ENCODE measurements around the gene CKS1B. TPM values are rescaled to one million over a fixed set of nuclear protein-coding genes. Genes with fewer than 3 reads are reported as not detected.
A peak's percentile ranks its signal among the peaks of the same experiment; 100 is the strongest.

CKS1B gene
- total RNA-seq, 1 experiment from 2014 or later = 258 TPM

GRCh38 chr1:154999571-155000410 is 25.3 kb downstream of the CKS1B start (continued):
- TF ChIP-seq USF2 (CRISPR knock-in tag; IDR thresholded peaks at IDR 0.05) (no peak; the same call in 1 of the 2 replicates), JUN (CRISPR knock-in tag; IDR thresholded peaks at IDR 0.05) (no peak), SMAD4 (CRISPR knock-in tag; IDR thresholded peaks at IDR 0.05) (no peak), NFE2L1 (CRISPR knock-in tag; IDR thresholded peaks at IDR 0.05) (peak; percentile 62; the same call in 1 of the 2 replicates)

- Mint-ChIP-seq H3K4me1 (peaks cover 28% of the 10 kb centered on the region), H3K27ac (peak overlapping the region; percentile 99), H3K9me3 (no peaks in the 10 kb centered on the region), H3K27me3 (ENCODE audit: low read depth) (no peaks in the 10 kb centered on the region; the same call in 1 of the 2 replicates), H3K4me3 (peak overlapping the region; percentile 88), H3K36me3 (no peaks in the 10 kb centered on the region)
- CTCF ChIA-PET = interaction anchor here (1.8 to 10.3 kb wide), 19 partner anchors 10 to 167 kb away, joined by 5 to 176 read pairs (median 17); partner anchors contain the start of genes ADAM15, FLAD1, PBXIP1 and PYGO2
- ATAC-seq = no peak
- no peak for TF ChIP-seq SOX15 (CRISPR knock-in tag; IDR thresholded peaks at IDR 0.05)
- TF ChIP-seq FOXK1 (CRISPR knock-in tag; IDR thresholded peaks at IDR 0.05) = no peak
- TF ChIP-seq ESRRA (CRISPR knock-in tag; IDR thresholded peaks at IDR 0.05; ENCODE audit: borderline replicate concordance) = no peak
- TF ChIP-seq OVOL2 (CRISPR knock-in tag; IDR thresholded peaks at IDR 0.05; ENCODE audit: borderline replicate concordance) = no peak
- no peak for TF ChIP-seq RORB (CRISPR knock-in tag; IDR thresholded peaks at IDR 0.05)
- TF ChIP-seq SP1 (CRISPR knock-in tag; conservative IDR thresholded peaks at IDR 0.05) = no peak
- no peak for TF ChIP-seq GABPB1 (CRISPR knock-in tag; IDR thresholded peaks at IDR 0.05)
- no peak for TF ChIP-seq ZNF281 (CRISPR knock-in tag; IDR thresholded peaks at IDR 0.05)
- TF ChIP-seq ZNF138 (CRISPR knock-in tag; conservative IDR thresholded peaks at IDR 0.05) = no peak
- TF ChIP-seq ELF4 (CRISPR knock-in tag; IDR thresholded peaks at IDR 0.05; ENCODE audit: low read depth) = no peak
- no peak for TF ChIP-seq ZSCAN18 (CRISPR knock-in tag; IDR thresholded peaks at IDR 0.05)
- DNase-seq (ENCODE audit: low spot score) = peak; percentile 36
- POLR2A ChIA-PET = interaction anchor here (1.0 to 13.0 kb wide), 9 partner anchors 8 to 64 kb away, joined by 4 to 176 read pairs (median 8); partner anchors contain the start of genes CKS1B, FLAD1, PBXIP1 and PMVK
Observed at GRCh38 chr1:155000411-155000725, 25.9 kb downstream of the CKS1B start.

GRCh38 chr1:155000726-155001424 is 26.4 kb downstream of the CKS1B start:
- no peaks in the 10 kb centered on the region; the same call in 1 of the 2 replicates for H3K27me3 Mint-ChIP-seq (ENCODE audit: low read depth)
- peak; percentile 93 for DNase-seq (ENCODE audit: low spot score)
- POLR2A ChIA-PET = interaction anchor here (0.8 to 13.0 kb wide), 7 partner anchors 15 to 39 kb away, joined by 3 to 176 read pairs (median 21); partner anchors contain the start of genes CKS1B, FLAD1, PYGO2 and SHC1
- CTCF ChIA-PET = interaction anchor here (0.6 to 10.3 kb wide), 23 partner anchors 8 to 172 kb away, joined by 3 to 176 read pairs (median 10); partner anchors contain the start of genes ADAM15, FLAD1, KRTCAP2 and LENEP
- peak overlapping the region; percentile 88 for H3K4me3 Mint-ChIP-seq
- H3K36me3 Mint-ChIP-seq = no peaks in the 10 kb centered on the region
- peaks cover 31% of the 10 kb centered on the region for H3K4me1 Mint-ChIP-seq
- H3K9me3 Mint-ChIP-seq = no peaks in the 10 kb centered on the region
- peak; percentile 54 for ATAC-seq
- peak overlapping the region; percentile 63; the same call in 1 of the 2 replicates for H3K27ac Mint-ChIP-seq
- no peak for TF ChIP-seq ETV6 (CRISPR knock-in tag; IDR thresholded peaks at IDR 0.05)
- TF ChIP-seq IRF2 (CRISPR knock-in tag; IDR thresholded peaks at IDR 0.05; ENCODE audit: borderline replicate concordance, low read depth) = no peak
- TF ChIP-seq MYBL2 (CRISPR knock-in tag; IDR thresholded peaks at IDR 0.05) = peak; percentile 56; the same call in 1 of the 2 replicates
- TF ChIP-seq STAT6 (CRISPR knock-in tag; conservative IDR thresholded peaks at IDR 0.05; ENCODE audit: low read depth) = no peak
- no peak for TF ChIP-seq TP53 (CRISPR knock-in tag; IDR thresholded peaks at IDR 0.05)
- TF ChIP-seq ZNF416 (CRISPR knock-in tag; IDR thresholded peaks at IDR 0.05) = no peak
- TF ChIP-seq TEAD4 (CRISPR knock-in tag; IDR thresholded peaks at IDR 0.05) = peak; percentile 55; the same call in 1 of the 2 replicates
- no peak for TF ChIP-seq CDX4 (CRISPR knock-in tag; IDR thresholded peaks at IDR 0.05; ENCODE audit: borderline replicate concordance)
